Brain microvascular endothelial cell (primary cell): ENCODE data around the gene IZUMO4.
"Not testable (repeated sequence)": the region's sequence is repeated elsewhere in the genome, so short reads cannot be mapped to it uniquely, and the experiment has no call there.

Experiments used
- DNase-seq: peaks from one replicate; pipeline ENCODE4 v3.0.0-alpha.2; 2020
- H3K27ac ChIP-seq: fragments of 250-450 bp; sonication (Bioruptor Pico); 2 replicates; pipeline ENCODE4 v1.5.1; 2020; ENCODE audit warnings: mild to moderate bottlenecking, moderate library complexity
- H3K27me3 ChIP-seq: fragments of 250-450 bp; sonication (Bioruptor Pico); replicated peaks from 2 replicates; pipeline ENCODE4 v1.5.1; 2020; ENCODE audit warnings: mild to moderate bottlenecking
- H3K36me3 ChIP-seq: fragments of 250-450 bp; sonication (Bioruptor Pico); replicated peaks from 2 replicates; pipeline ENCODE4 v1.5.1; 2020; ENCODE audit warnings: mild to moderate bottlenecking
- H3K4me3 ChIP-seq: 2 replicates; pipeline ENCODE4 v1.5.1; 2011; ENCODE audit warnings: low read depth, mild to moderate bottlenecking, control low read depth, low read length, moderate library complexity
- in situ Hi-C: cut with HindIII; loops from 2 replicates; pipeline ENCODE4 v1.10.0; 2017; ENCODE audit warnings: low sequenced_read_pairs, low pct_ligation_motif_present
- TF ChIP-seq, protein P1 (sequence below): IDR thresholded peaks from 2 replicates; pipeline ENCODE4 v1.5.1; 2011; ENCODE audit warnings: low read depth, mild to moderate bottlenecking, moderate library complexity, low read length, control low read depth, inconsistent platforms; ENCODE audit errors: missing control alignments

The IZUMO4 gene

DNA sequence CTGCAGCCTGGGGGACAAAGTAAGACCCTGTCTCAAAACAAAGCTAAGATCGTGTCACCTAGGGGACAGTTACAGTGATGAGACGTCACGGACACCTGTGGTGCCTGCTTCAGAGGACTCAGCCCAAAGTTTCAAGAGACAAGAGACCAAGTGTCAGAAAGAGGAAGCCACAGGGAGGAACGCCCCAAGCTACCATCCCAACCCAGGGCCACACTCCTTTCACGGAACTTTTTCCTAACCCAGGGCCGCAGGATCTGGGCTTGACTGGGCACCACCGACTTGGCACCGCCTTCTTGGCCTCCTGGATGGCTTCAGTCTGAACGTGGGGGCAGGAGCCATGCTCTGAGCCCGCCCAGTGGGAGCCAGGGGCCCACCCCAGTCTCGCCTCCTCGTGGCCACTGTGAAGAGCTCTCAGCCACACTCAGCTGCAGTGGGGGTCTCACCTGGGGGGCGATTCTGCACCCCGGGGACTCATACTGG lies 9.1 kb upstream of the IZUMO4 start:
- Histone ChIP-seq H3K27ac (no peak overlapping the region), H3K36me3 (peaks cover 5% of the 10 kb centered on the region), H3K27me3 (no peaks in the 10 kb centered on the region), H3K4me3 (no peak overlapping the region)
- no peak for DNase-seq
- TF ChIP-seq, protein P1, sequence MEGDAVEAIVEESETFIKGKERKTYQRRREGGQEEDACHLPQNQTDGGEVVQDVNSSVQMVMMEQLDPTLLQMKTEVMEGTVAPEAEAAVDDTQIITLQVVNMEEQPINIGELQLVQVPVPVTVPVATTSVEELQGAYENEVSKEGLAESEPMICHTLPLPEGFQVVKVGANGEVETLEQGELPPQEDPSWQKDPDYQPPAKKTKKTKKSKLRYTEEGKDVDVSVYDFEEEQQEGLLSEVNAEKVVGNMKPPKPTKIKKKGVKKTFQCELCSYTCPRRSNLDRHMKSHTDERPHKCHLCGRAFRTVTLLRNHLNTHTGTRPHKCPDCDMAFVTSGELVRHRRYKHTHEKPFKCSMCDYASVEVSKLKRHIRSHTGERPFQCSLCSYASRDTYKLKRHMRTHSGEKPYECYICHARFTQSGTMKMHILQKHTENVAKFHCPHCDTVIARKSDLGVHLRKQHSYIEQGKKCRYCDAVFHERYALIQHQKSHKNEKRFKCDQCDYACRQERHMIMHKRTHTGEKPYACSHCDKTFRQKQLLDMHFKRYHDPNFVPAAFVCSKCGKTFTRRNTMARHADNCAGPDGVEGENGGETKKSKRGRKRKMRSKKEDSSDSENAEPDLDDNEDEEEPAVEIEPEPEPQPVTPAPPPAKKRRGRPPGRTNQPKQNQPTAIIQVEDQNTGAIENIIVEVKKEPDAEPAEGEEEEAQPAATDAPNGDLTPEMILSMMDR, result no peak
- in situ Hi-C loops, result no loop called here

GRCh38 chr19:2089001-2089711 lies 7.6 kb upstream of the IZUMO4 start:
- no peaks in the 10 kb centered on the region for H3K27me3 ChIP-seq
- peak; percentile 49 for DNase-seq

DNA sequence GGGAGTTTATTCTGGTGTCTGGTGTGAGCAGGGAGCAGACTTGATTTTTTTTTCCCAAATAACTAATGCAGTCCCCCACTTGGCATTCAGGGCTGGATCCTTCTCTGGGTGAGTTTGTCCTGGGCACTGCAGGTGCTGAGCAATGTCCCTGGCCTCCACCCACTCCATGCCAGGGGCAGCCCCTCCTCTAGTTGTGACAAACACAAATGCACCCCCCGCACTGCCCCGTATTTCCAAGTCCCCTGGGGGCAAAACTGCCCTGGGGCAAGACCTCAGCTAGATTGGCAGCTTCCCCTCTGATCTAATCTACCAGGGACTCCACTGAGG lies 7.0 kb upstream of the IZUMO4 start:
- peak overlapping the region; percentile 46 for H3K27ac ChIP-seq
- H3K36me3 ChIP-seq, result peaks cover 2% of the 10 kb centered on the region
- no peaks in the 10 kb centered on the region for H3K27me3 ChIP-seq
- TF ChIP-seq, protein P1, result no peak
- DNase-seq, result no peak
- H3K4me3 ChIP-seq, result no peak overlapping the region
- in situ Hi-C loops, result no loop called here

More at GRCh38 chr19:2089001-2089711, 7.6 kb upstream of the IZUMO4 start:
- peaks cover 2% of the 10 kb centered on the region for H3K36me3 ChIP-seq
- in situ Hi-C loops, result no loop called here
- no peak overlapping the region for H3K4me3 ChIP-seq
- peak overlapping the region; percentile 46 for H3K27ac ChIP-seq
- TF ChIP-seq, protein P1, result no peak

DNA sequence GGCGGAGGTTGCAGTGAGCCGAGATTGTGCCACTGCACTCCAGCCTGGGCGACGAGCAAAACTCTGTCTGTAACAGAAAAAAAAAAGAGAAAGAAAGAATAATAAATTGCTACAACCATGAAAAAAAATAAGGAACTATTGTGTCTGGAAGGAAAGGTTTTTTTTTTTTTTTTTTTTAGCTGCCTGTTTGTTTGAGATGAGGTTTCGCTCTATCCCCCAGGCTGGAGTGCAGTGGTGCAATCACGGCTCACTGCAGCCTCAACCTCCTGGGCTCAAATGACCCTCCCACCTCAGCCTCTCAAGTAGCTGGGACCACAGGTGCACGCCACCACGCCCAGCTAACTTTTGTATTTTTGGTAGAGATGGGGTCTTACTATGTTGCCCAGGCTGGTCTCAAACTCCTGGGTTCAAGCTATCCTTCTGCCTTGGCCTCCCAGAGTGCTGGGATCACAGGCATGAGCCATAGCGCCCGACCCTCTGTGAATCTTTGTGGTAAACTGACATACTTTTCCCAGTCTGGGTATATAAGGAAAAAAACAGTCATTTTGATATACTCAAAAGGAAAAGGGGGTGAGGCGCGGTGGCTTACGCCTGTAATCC lies 4.7 kb upstream of the IZUMO4 start:
- in situ Hi-C loops, H3K27ac ChIP-seq: not testable (repeated sequence)

DNA sequence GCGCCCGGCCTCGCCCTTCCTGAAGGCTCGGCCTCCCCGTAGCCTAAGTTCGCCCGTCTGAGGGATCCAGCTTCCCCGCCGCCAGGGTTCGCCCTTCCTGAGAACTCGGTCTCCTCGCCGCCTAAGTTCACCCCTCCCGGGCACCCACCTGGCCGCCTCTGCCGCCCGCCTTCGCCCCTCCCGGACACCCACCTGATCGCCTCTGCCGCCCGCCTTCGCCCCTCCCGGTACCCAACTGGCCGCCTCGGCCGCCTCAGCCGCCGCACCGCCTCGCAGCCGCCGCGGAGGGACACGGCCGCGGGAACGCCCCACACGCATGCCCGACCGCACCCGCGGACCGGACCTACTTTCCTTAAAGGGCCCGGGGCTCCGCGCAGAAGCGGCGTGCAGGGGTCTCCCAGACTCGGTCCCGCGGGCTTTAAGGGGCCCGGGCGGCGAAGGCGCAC lies 658 bp upstream of the IZUMO4 start, which contains the start of gene MOB3A:
MOB3A (minus strand) TSS at position 293 of the 446 bp plus-strand sequence. CDS start 17,766 bp downstream, outside the sequence.
- in situ Hi-C loops, result no loop called here

More for the DNA sequence above, 4.7 kb upstream of the IZUMO4 start:
- not testable (repeated sequence) for H3K36me3 ChIP-seq, DNase-seq, H3K4me3 ChIP-seq, H3K27me3 ChIP-seq

More for the DNA sequence above, 658 bp upstream of the IZUMO4 start, which contains the start of gene MOB3A:
- Histone ChIP-seq H3K27ac (peak within 1 kb of the TSS; percentile 87), H3K27me3 (no peaks in the 10 kb centered on the region), H3K36me3 (peaks cover 16% of the 10 kb centered on the region), H3K4me3 (peak within 1 kb of the TSS; percentile 74)
- DNase-seq, result peak; percentile 79
- TF ChIP-seq, protein P1, result peak; percentile 63
